LNCAP (cell line): ENCODE data around the gene CRTC1.

ENCODE experiments used
- TF ChIP-seq, protein P1 (sequence below): fragments of 450-650 bp; IDR thresholded peaks from 2 replicates; pipeline ENCODE4 v1.5.1; 2017; ENCODE audit warnings: mild to moderate bottlenecking

The CRTC1 gene

DNA sequence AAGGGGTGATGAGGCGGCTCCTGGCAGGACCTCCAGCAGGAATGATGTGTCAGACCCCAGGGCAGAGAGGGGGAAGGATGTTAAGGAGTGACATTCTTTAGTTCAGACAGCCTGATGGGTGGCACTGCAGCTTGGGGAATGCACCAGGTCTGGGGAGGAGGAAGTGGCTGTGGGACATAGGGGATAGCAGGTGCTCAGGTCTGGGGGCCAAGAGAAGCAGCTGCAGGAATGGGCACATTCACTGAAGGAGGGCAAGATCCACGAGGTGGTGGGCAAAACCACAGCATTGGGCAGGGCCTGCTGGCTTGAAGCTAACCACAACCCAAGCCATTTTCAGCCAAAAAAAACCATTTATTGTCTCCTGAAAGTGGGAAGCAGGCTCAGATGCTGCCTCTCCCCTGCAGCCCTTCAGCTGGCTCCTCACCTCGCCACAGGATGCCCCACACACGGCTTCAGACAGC is 81.1 kb downstream of the CRTC1 start:
- TF ChIP-seq, protein P1, sequence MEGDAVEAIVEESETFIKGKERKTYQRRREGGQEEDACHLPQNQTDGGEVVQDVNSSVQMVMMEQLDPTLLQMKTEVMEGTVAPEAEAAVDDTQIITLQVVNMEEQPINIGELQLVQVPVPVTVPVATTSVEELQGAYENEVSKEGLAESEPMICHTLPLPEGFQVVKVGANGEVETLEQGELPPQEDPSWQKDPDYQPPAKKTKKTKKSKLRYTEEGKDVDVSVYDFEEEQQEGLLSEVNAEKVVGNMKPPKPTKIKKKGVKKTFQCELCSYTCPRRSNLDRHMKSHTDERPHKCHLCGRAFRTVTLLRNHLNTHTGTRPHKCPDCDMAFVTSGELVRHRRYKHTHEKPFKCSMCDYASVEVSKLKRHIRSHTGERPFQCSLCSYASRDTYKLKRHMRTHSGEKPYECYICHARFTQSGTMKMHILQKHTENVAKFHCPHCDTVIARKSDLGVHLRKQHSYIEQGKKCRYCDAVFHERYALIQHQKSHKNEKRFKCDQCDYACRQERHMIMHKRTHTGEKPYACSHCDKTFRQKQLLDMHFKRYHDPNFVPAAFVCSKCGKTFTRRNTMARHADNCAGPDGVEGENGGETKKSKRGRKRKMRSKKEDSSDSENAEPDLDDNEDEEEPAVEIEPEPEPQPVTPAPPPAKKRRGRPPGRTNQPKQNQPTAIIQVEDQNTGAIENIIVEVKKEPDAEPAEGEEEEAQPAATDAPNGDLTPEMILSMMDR = no peak

DNA sequence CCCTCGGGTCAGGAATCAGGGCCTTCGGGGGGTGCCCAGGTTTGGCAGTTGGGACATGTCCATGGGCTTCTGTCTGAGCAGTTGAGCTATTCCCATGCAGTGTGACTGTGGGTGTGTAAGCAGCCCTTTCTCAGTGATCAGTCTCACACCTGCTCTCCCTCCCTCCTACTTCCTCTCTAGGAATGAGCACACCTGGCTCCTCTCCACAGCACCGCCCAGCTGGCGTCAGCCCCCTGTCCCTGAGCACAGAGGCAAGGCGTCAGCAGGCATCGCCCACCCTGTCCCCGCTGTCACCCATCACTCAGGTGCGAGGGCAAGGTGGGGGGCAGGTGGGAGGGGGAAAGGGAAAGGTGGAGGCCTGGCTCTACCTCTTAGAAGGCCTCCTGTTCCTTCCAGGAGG is 81.7 kb downstream of the CRTC1 start:
- TF ChIP-seq, protein P1 = no peak

DNA sequence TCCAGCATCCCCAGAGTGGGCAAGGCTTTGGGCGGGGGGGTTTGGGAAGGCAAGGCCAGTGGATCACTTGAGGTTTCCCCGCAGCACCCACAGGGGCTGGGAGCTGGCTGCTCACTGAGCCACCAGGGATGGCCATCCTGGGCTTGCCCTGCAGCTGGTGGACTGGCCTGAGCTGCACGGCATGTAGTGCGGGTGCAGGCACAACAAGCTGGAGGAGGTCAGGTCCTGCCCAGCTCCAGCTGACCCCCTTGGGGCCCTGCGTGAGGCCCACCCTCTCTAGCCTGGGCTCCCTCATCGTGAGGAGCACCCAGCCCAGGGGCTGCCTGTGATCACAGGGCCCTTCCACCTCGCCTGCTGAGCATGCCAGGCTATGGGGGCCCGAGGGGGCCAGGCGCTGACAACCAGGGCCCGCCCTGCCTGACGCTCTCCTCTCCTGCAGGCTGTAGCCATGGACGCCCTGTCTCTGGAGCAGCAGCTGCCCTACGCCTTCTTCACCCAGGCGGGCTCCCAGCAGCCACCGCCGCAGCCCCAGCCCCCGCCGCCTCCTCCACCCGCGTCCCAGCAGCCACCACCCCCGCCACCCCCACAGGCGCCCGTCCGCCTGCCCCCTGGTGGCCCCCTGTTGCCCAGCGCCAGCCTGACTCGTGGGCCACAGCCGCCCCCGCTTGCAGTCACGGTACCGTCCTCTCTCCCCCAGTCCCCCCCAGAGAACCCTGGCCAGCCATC is 84.7 kb downstream of the CRTC1 start:
- TF ChIP-seq, protein P1 = no peak

GRCh38 chr19:18768997-18769891 is 85.8 kb downstream of the CRTC1 start:
- TF ChIP-seq, protein P1 = no peak

- TF ChIP-seq, protein P1 = no peak
Measured at GRCh38 chr19:18769989-18770528, 86.6 kb downstream of the CRTC1 start.

DNA sequence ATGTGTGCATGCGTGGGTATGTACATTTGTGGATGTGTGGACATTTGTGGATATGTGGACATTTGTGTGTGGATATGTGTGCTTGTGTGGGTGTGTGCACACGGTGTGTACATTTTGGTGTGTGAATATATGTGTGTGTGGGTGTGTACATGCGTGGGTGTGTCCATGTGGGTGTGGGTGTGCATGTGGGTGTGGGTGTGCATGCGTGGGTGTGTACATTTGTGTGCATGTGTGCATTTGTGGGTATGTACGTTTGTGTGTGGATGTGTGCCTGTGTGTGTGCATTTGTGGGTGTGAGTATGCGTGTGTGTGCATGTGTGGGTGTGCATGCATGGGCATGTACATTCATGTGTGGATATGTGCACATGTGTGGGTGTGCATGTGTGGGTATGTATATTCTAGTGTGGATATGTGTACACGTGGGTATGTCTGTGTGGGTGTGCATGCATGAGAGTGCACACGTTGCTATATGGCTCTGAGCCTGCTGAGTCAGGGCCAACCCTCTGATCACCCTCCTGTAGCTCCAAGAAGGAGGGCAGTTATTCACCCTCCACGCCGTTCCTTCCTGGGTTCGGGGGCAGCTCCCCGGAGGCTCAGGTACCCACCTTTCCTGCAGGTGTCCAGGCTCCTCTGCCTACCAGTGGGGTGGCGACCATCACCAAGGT is 87.3 kb downstream of the CRTC1 start:
- TF ChIP-seq, protein P1 = no peak
